GM23338 (cell line): ENCODE results near the gene SLC36A1.

ENCODE experiments used
- CREB1 ChIP-seq: fragments of 250-450 bp; sonication (Bioruptor Pico); IDR thresholded peaks from 2 replicates; pipeline ENCODE4 v1.5.0; 2020; ENCODE audit warnings: low read depth, mild to moderate bottlenecking, moderate library complexity
- CTCF ChIP-seq, 2 experiments: fragments of 200-600 bp in 1 of 2; sonication (generic) in 1 of 2; conservative IDR thresholded peaks; 2 replicates each; pipeline versions ENCODE4 v1.5.1 to v1.6.1; 2016 to 2017; ENCODE audit warnings: antibody characterized with exemption in 2 of 2, low read depth in 2 of 2, mild to moderate bottlenecking in 2 of 2, moderate library complexity in 1 of 2
- ETS1 ChIP-seq: IDR thresholded peaks from 2 replicates; pipeline ENCODE4 v1.6.1; 2016; ENCODE audit warnings: antibody characterized with exemption
- EZH2 ChIP-seq: fragments of 200-600 bp; sonication (generic); IDR thresholded peaks from one replicate; pipeline ENCODE4 v1.8.0; 2017; ENCODE audit warnings: antibody characterized with exemption, mild to moderate bottlenecking, low read depth; ENCODE audit not compliant: unreplicated experiment
- EZH2phosphoT487 ChIP-seq: fragments of 200-600 bp; sonication (generic); IDR thresholded peaks from one replicate; pipeline ENCODE4 v1.8.1; 2018; ENCODE audit warnings: antibody characterized with exemption; ENCODE audit not compliant: unreplicated experiment
- JUNB ChIP-seq: IDR thresholded peaks from one replicate; pipeline ENCODE4 v1.6.1; 2016; ENCODE audit warnings: antibody characterized with exemption; ENCODE audit not compliant: unreplicated experiment
- NANOG ChIP-seq: IDR thresholded peaks from 2 replicates; pipeline ENCODE4 v1.6.1; 2016; ENCODE audit warnings: antibody characterized with exemption, borderline replicate concordance
- POLR2AphosphoS5 ChIP-seq: IDR thresholded peaks from 2 replicates; pipeline ENCODE4 v1.6.1; 2016; ENCODE audit warnings: antibody characterized with exemption, low read depth
- REST ChIP-seq: IDR thresholded peaks from one replicate; pipeline ENCODE4 v1.6.1; 2018; ENCODE audit warnings: antibody characterized with exemption; ENCODE audit not compliant: unreplicated experiment
- ZNF114 ChIP-seq: fragments of 250-450 bp; sonication (Bioruptor Pico); IDR thresholded peaks from 2 replicates; pipeline ENCODE4 v1.5.0; 2020; ENCODE audit warnings: mild to moderate bottlenecking, moderate library complexity
- ZNF331 ChIP-seq: fragments of 250-450 bp; sonication (Bioruptor Pico); IDR thresholded peaks from 2 replicates; pipeline ENCODE4 v1.5.0; 2020; ENCODE audit warnings: low read depth, mild to moderate bottlenecking, moderate library complexity
- ZNF462 ChIP-seq: fragments of 250-450 bp; sonication (Bioruptor Pico); IDR thresholded peaks from 2 replicates; pipeline ENCODE4 v1.5.0; 2020; ENCODE audit warnings: mild to moderate bottlenecking, moderate library complexity

DNA sequence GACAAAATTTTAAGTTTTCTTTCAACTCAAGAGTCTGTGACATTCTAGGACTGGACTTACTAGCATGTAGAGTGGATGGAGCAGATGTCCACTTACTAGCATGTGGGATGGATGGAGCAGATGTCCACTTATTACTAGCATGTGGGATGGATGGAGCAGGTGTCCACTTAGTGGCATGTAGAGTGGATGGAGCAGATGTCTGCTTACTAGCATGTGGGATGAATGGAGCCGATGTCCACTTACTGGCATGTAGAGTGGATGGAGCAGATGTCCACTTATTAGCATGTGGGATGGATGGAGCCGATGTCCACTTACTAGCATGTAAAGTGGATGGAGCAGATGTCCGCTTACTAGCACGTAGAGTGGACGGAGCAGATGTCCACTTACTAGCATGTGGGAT lies 2.4 kb downstream of the SLC36A1 start:
- no peak for TF ChIP-seq EZH2phosphoT487
- no peak for TF ChIP-seq CTCF (conservative IDR thresholded peaks at IDR 0.05; ENCODE audit: low read depth in 2 of 2)
- no peak for TF ChIP-seq JUNB
- no peak for TF ChIP-seq REST
- no peak for TF ChIP-seq POLR2AphosphoS5
- no peak for TF ChIP-seq EZH2
- TF ChIP-seq CREB1 (CRISPR knock-in tag), result no peak
- no peak for TF ChIP-seq ETS1
- TF ChIP-seq ZNF114 (CRISPR knock-in tag), result no peak
- no peak for TF ChIP-seq ZNF462 (CRISPR knock-in tag)
- TF ChIP-seq NANOG, result no peak
- TF ChIP-seq ZNF331 (CRISPR knock-in tag), result no peak
